ENCODE data around the gene TDRD7. TPM values are rescaled to one million over a fixed set of nuclear protein-coding genes. Genes with fewer than 3 reads are reported as not detected.
"Not testable (repeated sequence)": the region's sequence is repeated elsewhere in the genome, so short reads cannot be mapped to it uniquely, and the experiment has no call there.

Gene TDRD7
- total RNA-seq, 3 donors from 2014 or later = 31.1 to 36.6 (median 33.4) TPM

- no peak for ATAC-seq
- DNase-seq = no peak
- H3K9me3 ChIP-seq = peaks cover 5% of the 10 kb centered on the region
- TF ChIP-seq CTCF (IDR thresholded peaks at IDR 0.05) = no peak
- no peaks in the 10 kb centered on the region for H3K4me1 ChIP-seq (ENCODE audit: low read depth)
- no peak overlapping the region for H3K4me3 ChIP-seq
- peaks cover 4% of the 10 kb centered on the region for H3K36me3 ChIP-seq (ENCODE audit: low read depth)
- intact Hi-C loops (cut with DNase I, micrococcal nuclease) = no loop called here
These were observed 79.5 kb downstream of the TDRD7 start for GRCh38 chr9:97491216-97491999.

GRCh38 chr9:97497558-97498375, 85.9 kb downstream of the TDRD7 start:
- H3K9me3 ChIP-seq; DNase-seq; H3K36me3 ChIP-seq (ENCODE audit: low read depth); intact Hi-C loops (cut with DNase I, micrococcal nuclease); H3K4me3 ChIP-seq; ATAC-seq: not testable (repeated sequence)
- peaks cover 13% of the 10 kb centered on the region for H3K4me1 ChIP-seq (ENCODE audit: low read depth)

GRCh38 chr9:97498846-97499245, 87.0 kb downstream of the TDRD7 start:
- intact Hi-C loops (cut with DNase I, micrococcal nuclease); ATAC-seq; H3K4me3 ChIP-seq; H3K9me3 ChIP-seq; H3K36me3 ChIP-seq (ENCODE audit: low read depth); DNase-seq: not testable (repeated sequence)
- H3K4me1 ChIP-seq (ENCODE audit: low read depth) = peaks cover 17% of the 10 kb centered on the region

GRCh38 chr9:97500263-97500662, 88.4 kb downstream of the TDRD7 start:
- ATAC-seq (no peak), DNase-seq (no peak)
- TF ChIP-seq CTCF (IDR thresholded peaks at IDR 0.05) = no peak
- Histone ChIP-seq H3K4me3 (no peak overlapping the region), H3K9me3 (no peaks in the 10 kb centered on the region), H3K4me1 (ENCODE audit: low read depth) (peaks cover 17% of the 10 kb centered on the region), H3K36me3 (ENCODE audit: low read depth) (no peaks in the 10 kb centered on the region)
- intact Hi-C loops (cut with DNase I, micrococcal nuclease) = no loop called here

- intact Hi-C loops (cut with DNase I, micrococcal nuclease) = no loop called here
- ATAC-seq (no peak), DNase-seq (no peak)
- H3K4me3 ChIP-seq = no peak overlapping the region
- TF ChIP-seq CTCF (IDR thresholded peaks at IDR 0.05) = no peak
- H3K9me3 ChIP-seq = no peaks in the 10 kb centered on the region
- peaks cover 17% of the 10 kb centered on the region for H3K4me1 ChIP-seq (ENCODE audit: low read depth)
- no peaks in the 10 kb centered on the region for H3K36me3 ChIP-seq (ENCODE audit: low read depth)
These were observed 88.9 kb downstream of the TDRD7 start for GRCh38 chr9:97500765-97501176.

GRCh38 chr9:97501177-97501971, 89.5 kb downstream of the TDRD7 start, which contains the start of gene TMOD1:
Gene TMOD1 (plus strand): TSS chr9:97501666. CDS start chr9:97524189, 22,523 bp downstream.
- TF ChIP-seq CTCF (IDR thresholded peaks at IDR 0.05) = peak; percentile 35
- ATAC-seq (peak; percentile 94), DNase-seq (peak; percentile 66 to 89 (median 75))
- H3K4me3 ChIP-seq = peak within 1 kb of the TSS; percentile 28
- H3K4me1 ChIP-seq (ENCODE audit: low read depth) = peaks cover 17% of the 10 kb centered on the region
- H3K36me3 ChIP-seq (ENCODE audit: low read depth) = no peaks in the 10 kb centered on the region
- no peaks in the 10 kb centered on the region for H3K9me3 ChIP-seq
- intact Hi-C loops (cut with DNase I, micrococcal nuclease) = no loop called here

Measured in mucosa of descending colon (tissue), 3 donors.